Upper lobe of left lung (tissue), 6 donors: ENCODE measurements around the gene DPP3. TPM values are rescaled to one million over a fixed set of nuclear protein-coding genes. Genes with fewer than 3 reads are reported as not detected.

Source experiments
- ATAC-seq, 2 donors: fragments of 200-7000 bp; cut with Tn5 transposase; one replicate each; pipeline ENCODE4 v1.9.1; 2022; ENCODE audit warnings: mild to moderate bottlenecking in 2 of 2, moderate library complexity in 2 of 2; ENCODE audit not compliant: low FRiP score in 2 of 2
- DNase-seq, 2 donors: peaks; one replicate each; pipeline ENCODE4 v3.0.0-alpha.2; 2019 to 2020
- H3K27ac ChIP-seq, 4 donors: fragments of 200-600 bp; sonication (generic); one replicate each; pipeline ENCODE4 v1.5.1; 2016 to 2019
- H3K27me3 ChIP-seq, 4 donors: fragments of 200-600 bp; sonication (generic); one replicate each; pipeline ENCODE4 v1.5.1; 2017 to 2019
- H3K36me3 ChIP-seq, 4 donors: fragments of 200-600 bp; sonication (generic); one replicate each; pipeline ENCODE4 v1.5.1; 2016 to 2019
- H3K4me1 ChIP-seq, 4 donors: fragments of 200-600 bp; sonication (generic); one replicate each; pipeline ENCODE4 v1.5.1; 2018 to 2019
- H3K4me3 ChIP-seq, 4 donors: fragments of 200-600 bp; sonication (generic); one replicate each; pipeline ENCODE4 v1.5.1; 2017 to 2019; ENCODE audit warnings: mild to moderate bottlenecking in 2 of 4, moderate library complexity in 1 of 4
- H3K9me3 ChIP-seq, 4 donors: fragments of 200-600 bp; sonication (generic); one replicate each; pipeline ENCODE4 v1.5.1; 2018 to 2019
- CTCF ChIP-seq, 6 experiments: fragments of 450-650 bp in 4 of 6; fragments of 200-600 bp in 2 of 6; sonication (generic) in 2 of 6; IDR thresholded peaks; one replicate each; pipeline ENCODE4 v1.5.1; 2016 to 2019; ENCODE audit warnings: antibody characterized with exemption in 6 of 6
- EP300 ChIP-seq, 4 donors: sonication (generic); formaldehyde crosslinking; IDR thresholded peaks; one replicate each; pipeline ENCODE4 v1.5.1; 2017; ENCODE audit warnings: antibody characterized with exemption in 4 of 4, control low read depth in 2 of 4
- POLR2A ChIP-seq, 4 donors: fragments of 450-650 bp; IDR thresholded peaks; one replicate each; pipeline ENCODE4 v1.5.1; 2016 to 2017; ENCODE audit warnings: antibody characterized with exemption in 4 of 4, mild to moderate bottlenecking in 2 of 4
- POLR2AphosphoS5 ChIP-seq, 2 donors: sonication (generic); formaldehyde crosslinking; IDR thresholded peaks; one replicate each; pipeline ENCODE4 v1.5.1; 2017; ENCODE audit warnings: antibody characterized with exemption in 2 of 2
- WGBS, 2 donors: methylation state at CpG; one replicate each; pipeline ENCODE4 v1.1.5; 2017 to 2018; 5-methylcytosine and 5-hydroxymethylcytosine counted together
- total RNA-seq, 6 donors: library from RNA; depleted of rRNA in 4 of 6; stranded (reverse); fragments of >200 nt in 4 of 6; gene quantifications; one replicate each; pipeline versions ENCODE4 v1.1.0 to v1.2.1, GENCODE V29; 2016 to 2021
- donor health status: DM: no; HTN: no; CAD: no; lungs with moderate emphysema.
- donor health status: DM: no; HTN: yes; CAD: no; lungs with severe emphysema.

Gene DPP3
- total RNA-seq, 6 donors from 2014 or later, result 19.3 to 79.6 (median 44.9) TPM

- peak within 1 kb of the TSS; percentile 4 to 76 (median 34) for H3K27ac ChIP-seq
- peak in 3 of 4 donors; percentile 26 to 64 (median 50) for TF ChIP-seq POLR2A (IDR thresholded peaks at IDR 0.05)
- peak; percentile 47 to 79 for TF ChIP-seq POLR2AphosphoS5 (IDR thresholded peaks at IDR 0.05)
- no peak for TF ChIP-seq EP300 (IDR thresholded peaks at IDR 0.05)
- no peak for TF ChIP-seq CTCF (IDR thresholded peaks at IDR 0.05)
- H3K9me3 ChIP-seq, result no peaks in the 10 kb centered on the region
Measured at GRCh38 chr11:66510271-66510989, 30.2 kb downstream of the DPP3 start, which contains the start of gene BBS1. Gene BBS1, plus strand, starts transcription at chr11:66510635. Its CDS starts 25 bp downstream, at chr11:66510660.

GRCh38 chr11:66510990-66511339 lies 30.7 kb downstream of the DPP3 start:
- 8 to 12% methylated on average over 5 of the region's 5 CpGs for WGBS, 2 donors

More at GRCh38 chr11:66510271-66510989, 30.2 kb downstream of the DPP3 start, which contains the start of gene BBS1:
- DNase-seq, result peak; percentile 87 to 98
- peaks cover 0 to 22% (median 11%) of the 10 kb centered on the region in 4 donors for H3K36me3 ChIP-seq
- H3K27me3 ChIP-seq, result no peaks in the 10 kb centered on the region
- 1 to 3% methylated on average over 11 to 31 of the region's 31 CpGs for WGBS, 2 donors
- peak; percentile 93 to 97 for ATAC-seq
- peaks cover 9 to 15% (median 13%) of the 10 kb centered on the region in 4 donors for H3K4me1 ChIP-seq
- H3K4me3 ChIP-seq, result peak within 1 kb of the TSS; percentile 75 to 96 (median 88)

DNA sequence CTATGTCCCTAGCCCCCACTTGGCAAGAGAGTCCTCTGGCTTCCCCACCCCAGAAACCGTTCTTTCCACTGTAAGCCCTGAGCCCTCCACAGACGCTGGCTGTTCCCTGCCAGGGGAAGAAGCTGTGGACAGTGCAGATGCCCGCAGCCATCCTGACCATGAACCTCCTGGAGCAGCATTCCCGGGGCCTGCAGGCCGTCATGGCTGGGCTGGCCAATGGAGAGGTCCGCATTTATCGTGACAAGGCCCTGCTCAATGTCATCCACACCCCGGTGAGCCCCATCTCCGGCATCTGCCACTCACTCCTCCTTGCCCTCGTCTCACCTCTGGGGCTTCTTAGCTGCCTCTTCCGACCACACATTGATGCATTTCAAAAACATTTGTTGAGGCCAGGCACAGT lies 43.4 kb downstream of the DPP3 start:
- TF ChIP-seq CTCF (IDR thresholded peaks at IDR 0.05) (no peak), EP300 (IDR thresholded peaks at IDR 0.05) (no peak), POLR2A (IDR thresholded peaks at IDR 0.05) (no peak), POLR2AphosphoS5 (IDR thresholded peaks at IDR 0.05) (no peak)
- 93 to 98% methylated on average over 7 to 11 of the region's 11 CpGs for WGBS, 2 donors
- peak in 1 of 2 donors; percentile 26 for ATAC-seq
- no peaks in the 10 kb centered on the region for H3K9me3 ChIP-seq
- no peak overlapping the region for H3K27ac ChIP-seq
- peaks cover 20 to 71% (median 47%) of the 10 kb centered on the region in 4 donors for H3K36me3 ChIP-seq
- no peak for DNase-seq
- no peaks in the 10 kb centered on the region for H3K27me3 ChIP-seq
- no peak overlapping the region for H3K4me3 ChIP-seq
- no peaks in the 10 kb centered on the region for H3K4me1 ChIP-seq

More at GRCh38 chr11:66510990-66511339, 30.7 kb downstream of the DPP3 start:
- peaks cover 0 to 27% (median 12%) of the 10 kb centered on the region in 4 donors for H3K36me3 ChIP-seq
- DNase-seq, result no peak
- peaks cover 9 to 15% (median 13%) of the 10 kb centered on the region in 4 donors for H3K4me1 ChIP-seq
- no peak for ATAC-seq
- peak overlapping the region in 3 of 4 donors; percentile 4 to 76 (median 60) for H3K27ac ChIP-seq
- no peak for TF ChIP-seq EP300 (IDR thresholded peaks at IDR 0.05)
- no peak for TF ChIP-seq POLR2AphosphoS5 (IDR thresholded peaks at IDR 0.05)
- TF ChIP-seq CTCF (IDR thresholded peaks at IDR 0.05), result no peak
- no peak for TF ChIP-seq POLR2A (IDR thresholded peaks at IDR 0.05)
- H3K4me3 ChIP-seq, result peak overlapping the region; percentile 75 to 96 (median 88)
- no peaks in the 10 kb centered on the region for H3K9me3 ChIP-seq
- H3K27me3 ChIP-seq, result no peaks in the 10 kb centered on the region

DNA sequence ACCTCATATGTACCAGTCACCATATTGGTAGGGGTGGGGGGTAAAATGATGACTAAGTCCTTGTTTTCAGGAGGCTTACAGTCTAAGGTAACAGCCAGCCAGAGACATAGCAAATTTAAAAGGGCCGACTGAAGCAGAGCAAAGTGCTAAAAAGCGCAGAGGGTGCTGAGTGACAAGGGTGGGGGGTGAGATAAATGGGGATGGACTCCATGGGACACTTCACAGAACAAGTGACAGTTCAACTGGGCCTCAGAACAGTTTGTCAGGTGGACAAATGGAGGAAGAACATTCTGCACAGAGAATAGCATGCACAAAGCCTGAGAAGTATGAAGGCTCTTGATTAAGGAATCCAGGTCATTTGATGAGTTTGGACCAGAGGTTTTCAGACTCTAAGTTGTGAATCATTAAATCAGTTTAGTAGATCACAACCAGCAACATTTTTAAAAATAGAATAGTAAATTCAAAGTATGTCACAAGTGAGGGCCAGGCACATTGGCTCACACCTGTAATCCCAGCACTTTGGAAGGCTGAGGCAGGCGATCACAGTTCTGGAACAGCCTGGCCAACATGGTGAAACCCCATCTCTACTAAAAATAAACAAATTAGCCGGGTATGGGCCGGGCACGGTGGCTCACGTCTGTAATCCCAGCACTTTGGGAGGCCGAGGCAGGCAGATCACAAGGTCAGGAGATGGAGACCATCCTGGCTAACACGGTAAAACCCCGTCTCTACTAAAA lies 44.2 kb downstream of the DPP3 start:
- no peak overlapping the region for H3K4me3 ChIP-seq
- no peak overlapping the region for H3K27ac ChIP-seq
- ATAC-seq (no peak), DNase-seq (no peak)
- H3K4me1 ChIP-seq, result no peaks in the 10 kb centered on the region
- TF ChIP-seq POLR2AphosphoS5 (IDR thresholded peaks at IDR 0.05), result no peak
- H3K36me3 ChIP-seq, result peaks cover 19 to 65% (median 44%) of the 10 kb centered on the region in 4 donors
- no peaks in the 10 kb centered on the region for H3K27me3 ChIP-seq
- 87 to 89% methylated on average over 10 of the region's 10 CpGs for WGBS, 2 donors
- no peaks in the 10 kb centered on the region for H3K9me3 ChIP-seq

DNA sequence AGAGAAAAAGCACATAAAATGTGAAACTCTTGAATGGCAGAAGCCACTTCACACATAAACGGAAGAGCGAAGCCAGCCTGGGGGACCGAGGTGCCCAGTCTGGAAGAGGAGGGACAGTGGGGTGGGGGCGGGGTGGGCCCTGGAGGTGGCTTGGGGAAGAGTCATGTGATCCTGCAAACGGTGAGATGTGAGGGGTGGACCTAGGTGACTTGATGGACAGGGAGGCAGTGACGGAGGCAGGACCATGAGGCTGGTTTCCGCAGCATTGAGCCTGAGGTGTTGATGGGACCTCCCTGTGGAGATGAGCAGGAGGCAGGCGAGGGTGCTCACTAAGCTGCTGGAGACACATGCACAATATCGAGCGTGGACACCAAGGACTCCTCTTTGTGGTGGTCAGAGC lies 48.8 kb downstream of the DPP3 start:
- WGBS, 2 donors, result 85% methylated on average over 10 of the region's 10 CpGs
- TF ChIP-seq POLR2A (IDR thresholded peaks at IDR 0.05), result no peak
- TF ChIP-seq POLR2AphosphoS5 (IDR thresholded peaks at IDR 0.05), result no peak
- TF ChIP-seq EP300 (IDR thresholded peaks at IDR 0.05), result no peak
- TF ChIP-seq CTCF (IDR thresholded peaks at IDR 0.05), result no peak
- no peak for DNase-seq

More for the DNA sequence above, 48.8 kb downstream of the DPP3 start:
- Histone ChIP-seq H3K27ac (no peak overlapping the region), H3K27me3 (no peaks in the 10 kb centered on the region), H3K4me3 (no peak overlapping the region), H3K36me3 (peaks cover 0 to 34% (median 16%) of the 10 kb centered on the region in 4 donors), H3K9me3 (no peaks in the 10 kb centered on the region), H3K4me1 (no peaks in the 10 kb centered on the region)
- no peak for ATAC-seq
